ENCODE data around the gene DBNDD2.

- TF ChIP-seq POLR2A (IDR thresholded peaks at IDR 0.05; ENCODE audit: low read depth, low read length) (no peak), TAF1 (IDR thresholded peaks at IDR 0.05; ENCODE audit: borderline replicate concordance, low read depth, low read length) (no peak)
Observed at GRCh38 chr20:45423700-45424099, 15.6 kb downstream of the DBNDD2 start.
